GM18861 (cell line): Measurements from ENCODE around the gene CSGALNACT2.
A peak's percentile ranks its signal among the peaks of the same experiment; 100 is the strongest.
"Not testable (repeated sequence)": the region's sequence is repeated elsewhere in the genome, so short reads cannot be mapped to it uniquely, and the experiment has no call there.

Source experiments
- ATAC-seq: cut with Tn5 transposase; IDR thresholded peaks from one replicate; pipeline ENCODE4 v1.9.1; 2021; ENCODE audit not compliant: unreplicated experiment

Gene CSGALNACT2, protein sequence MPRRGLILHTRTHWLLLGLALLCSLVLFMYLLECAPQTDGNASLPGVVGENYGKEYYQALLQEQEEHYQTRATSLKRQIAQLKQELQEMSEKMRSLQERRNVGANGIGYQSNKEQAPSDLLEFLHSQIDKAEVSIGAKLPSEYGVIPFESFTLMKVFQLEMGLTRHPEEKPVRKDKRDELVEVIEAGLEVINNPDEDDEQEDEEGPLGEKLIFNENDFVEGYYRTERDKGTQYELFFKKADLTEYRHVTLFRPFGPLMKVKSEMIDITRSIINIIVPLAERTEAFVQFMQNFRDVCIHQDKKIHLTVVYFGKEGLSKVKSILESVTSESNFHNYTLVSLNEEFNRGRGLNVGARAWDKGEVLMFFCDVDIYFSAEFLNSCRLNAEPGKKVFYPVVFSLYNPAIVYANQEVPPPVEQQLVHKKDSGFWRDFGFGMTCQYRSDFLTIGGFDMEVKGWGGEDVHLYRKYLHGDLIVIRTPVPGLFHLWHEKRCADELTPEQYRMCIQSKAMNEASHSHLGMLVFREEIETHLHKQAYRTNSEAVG

DNA sequence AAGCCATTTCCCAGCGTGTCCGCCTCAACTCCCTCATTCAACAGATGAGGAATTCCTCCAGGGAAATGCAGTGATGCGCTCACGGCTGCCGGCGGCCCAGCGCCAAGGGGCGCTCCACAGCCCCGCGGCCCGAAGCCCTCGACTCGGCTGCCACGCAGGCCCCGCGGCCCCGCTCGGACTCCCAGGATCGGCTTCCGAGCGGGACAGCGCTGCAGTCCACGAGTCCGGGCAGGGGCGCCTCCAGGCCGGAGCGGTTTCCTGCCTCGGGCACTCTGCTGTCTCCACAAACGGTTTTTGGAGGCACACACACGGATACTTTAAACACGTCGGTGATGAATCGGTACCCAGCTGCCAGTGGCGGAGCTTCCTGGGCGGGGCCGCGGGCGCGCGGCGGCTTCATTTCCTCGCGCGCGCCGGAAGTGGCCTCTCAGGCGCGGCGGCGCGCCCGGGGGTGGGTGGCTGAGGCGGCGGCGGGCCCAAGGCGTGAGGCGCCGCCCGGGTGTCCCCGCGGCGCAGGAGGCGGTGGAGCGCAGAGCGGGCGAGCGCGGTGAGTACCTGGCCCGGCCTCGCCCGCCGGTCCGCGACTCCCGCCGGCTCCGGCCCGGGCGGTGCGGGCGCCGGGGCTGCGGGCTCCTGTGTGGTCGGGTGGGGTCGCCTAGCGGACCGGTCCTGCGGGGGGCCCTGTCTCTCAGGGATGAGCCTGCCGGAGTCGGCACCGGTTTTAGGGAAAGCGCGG lies at the start of gene CSGALNACT2:
Gene CSGALNACT2 (plus strand): TSS at position 425 of the 736 bp plus-strand sequence. CDS start 16,705 bp downstream, outside the sequence.
- ATAC-seq = peak; percentile 50

DNA sequence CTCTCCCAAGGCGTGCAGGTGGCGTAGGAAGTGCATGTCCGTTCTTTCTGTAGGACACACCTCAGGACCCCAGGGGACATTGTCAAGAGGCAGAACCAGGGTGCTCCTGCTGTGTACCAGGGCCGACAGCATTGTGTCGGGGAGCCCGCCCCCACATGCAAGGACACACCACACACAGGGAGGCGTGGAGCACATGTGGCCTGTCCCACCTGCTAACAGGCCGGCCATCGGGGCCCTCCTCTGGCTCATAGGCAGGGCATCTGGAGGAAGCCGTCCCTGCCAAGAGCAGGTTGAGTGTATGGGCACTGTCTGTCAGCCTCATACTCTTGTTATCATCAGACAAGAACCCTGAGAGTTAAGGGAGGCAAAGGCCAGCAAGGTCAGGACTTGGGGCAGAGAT lies 48.7 kb upstream of the CSGALNACT2 start:
- no peak for ATAC-seq

DNA sequence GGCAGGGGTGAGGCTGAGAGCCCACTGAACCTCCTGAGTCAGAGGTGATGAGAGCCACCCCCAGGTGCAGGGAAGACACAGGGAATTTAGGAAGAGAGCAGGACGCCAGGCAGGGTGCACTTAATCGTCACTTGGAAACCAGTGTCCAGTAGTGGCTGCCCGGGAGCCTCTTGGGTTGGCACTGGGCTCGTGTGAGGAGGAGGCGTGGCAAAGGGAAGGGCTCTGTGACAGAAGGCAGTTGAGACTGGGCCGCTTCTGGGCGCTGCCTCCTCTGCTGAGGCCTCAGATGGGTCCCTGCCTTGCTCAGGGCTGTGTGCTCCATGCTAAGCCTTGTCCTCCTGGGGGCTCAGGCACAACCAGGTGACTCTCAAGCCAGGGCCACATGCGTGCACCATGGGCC lies 48.1 kb upstream of the CSGALNACT2 start:
- no peak for ATAC-seq

DNA sequence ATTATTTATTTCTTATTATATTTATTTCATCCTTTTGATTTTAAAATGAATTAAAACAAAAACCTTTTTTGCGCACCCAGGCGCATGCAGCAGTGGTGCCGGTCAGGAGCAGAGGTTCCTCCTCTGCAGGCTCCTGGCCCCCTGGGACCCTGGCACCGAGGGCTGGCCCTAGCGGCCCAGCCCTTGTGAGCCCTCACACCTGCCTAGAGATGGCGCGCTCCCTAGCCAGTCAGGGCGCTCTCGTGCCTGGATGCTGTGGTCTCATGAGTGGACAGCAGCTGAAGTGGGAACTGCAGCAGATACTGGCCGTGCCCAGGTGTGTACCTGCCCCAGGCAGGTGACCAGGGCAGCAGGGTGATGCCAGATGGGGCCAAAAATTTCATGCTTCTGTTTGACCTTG lies 47.6 kb upstream of the CSGALNACT2 start:
- no peak for ATAC-seq

DNA sequence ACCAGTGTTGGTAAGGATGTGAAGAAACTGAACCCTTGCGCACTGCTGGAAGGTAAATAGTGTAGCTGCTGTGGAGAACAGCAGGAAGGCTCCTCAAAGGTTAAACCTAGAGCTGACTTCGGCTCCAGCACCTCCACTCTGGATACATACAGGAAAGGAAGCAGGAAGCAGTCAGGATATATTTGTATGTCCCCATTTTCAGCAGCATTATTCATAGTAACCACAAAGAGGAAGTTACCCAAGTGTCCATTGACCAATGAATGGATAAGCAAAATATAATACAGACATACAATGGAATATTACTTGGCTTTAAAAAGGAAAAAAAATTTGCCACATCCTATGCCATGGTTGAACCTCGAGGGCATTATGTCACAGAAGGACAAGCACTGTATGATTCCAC lies 46.4 kb upstream of the CSGALNACT2 start:
- ATAC-seq = no peak

DNA sequence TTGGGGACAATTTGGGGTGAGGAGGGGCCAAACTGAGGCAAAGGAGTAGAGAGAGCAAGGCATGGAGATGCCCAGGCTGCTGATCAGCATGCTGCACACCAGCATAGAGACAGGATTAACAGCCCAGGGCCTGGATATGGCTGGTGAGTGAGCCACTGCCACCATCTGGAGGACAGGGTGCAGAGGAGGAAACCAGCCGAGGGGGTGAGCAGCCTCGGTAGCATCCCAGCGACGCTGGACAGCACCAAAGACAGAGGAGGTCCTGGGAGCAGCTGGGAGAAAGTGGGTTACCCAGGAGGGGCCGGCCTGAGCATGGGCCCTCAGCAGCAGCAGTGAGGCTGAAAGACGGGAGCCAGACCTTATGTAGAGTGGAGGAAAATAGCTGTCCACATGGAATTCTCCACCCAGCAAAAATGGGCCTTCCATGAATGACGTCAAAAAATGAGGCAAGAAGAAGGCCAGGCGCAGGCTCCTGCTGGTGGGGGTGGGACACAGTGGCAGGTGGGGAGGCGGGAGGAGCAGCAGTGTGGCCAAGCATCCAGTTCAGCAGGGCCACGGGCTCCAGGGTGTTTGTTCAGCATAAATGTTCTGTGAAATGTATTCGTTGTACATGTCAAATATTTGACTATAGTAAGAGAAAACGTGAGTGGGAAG lies 44.7 kb upstream of the CSGALNACT2 start:
- ATAC-seq = no peak

DNA sequence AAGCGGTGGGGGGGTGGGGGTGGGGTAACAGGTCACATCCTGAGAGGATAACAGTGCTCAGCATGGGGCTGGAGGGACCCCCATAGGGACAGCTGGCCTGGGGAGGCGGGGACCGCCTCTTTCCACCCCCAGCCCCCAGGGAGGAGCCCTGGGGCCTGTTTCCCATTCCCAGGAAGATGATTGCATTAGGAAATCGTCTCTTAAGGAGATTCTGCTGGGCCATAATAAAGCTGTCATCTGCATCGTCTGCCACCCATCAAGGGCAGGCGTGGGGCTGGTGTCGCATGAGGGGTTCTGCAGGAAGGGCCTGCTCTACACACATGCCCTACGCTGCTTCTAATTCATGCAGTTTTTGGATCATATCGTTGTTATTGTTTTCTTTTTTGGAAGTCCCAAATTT lies 44.2 kb upstream of the CSGALNACT2 start:
- ATAC-seq = no peak

DNA sequence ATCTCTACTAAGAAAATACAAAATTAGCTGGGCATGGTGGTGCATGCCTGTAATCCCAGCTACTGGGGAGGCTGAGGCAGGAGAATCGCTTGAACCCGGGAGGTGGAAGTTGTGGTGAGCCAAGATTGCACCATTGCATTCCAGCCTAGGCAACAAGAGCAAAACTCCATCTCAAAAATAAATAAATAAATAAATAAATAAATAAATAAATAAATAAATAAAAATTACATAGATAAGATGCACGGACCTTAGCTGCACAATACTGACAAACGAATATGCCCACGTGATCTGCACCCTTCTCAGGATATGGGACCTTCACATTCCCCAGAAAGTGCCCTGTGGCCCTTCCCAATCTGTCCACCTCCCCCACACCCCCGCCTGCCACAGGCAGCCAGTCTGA lies 38.9 kb upstream of the CSGALNACT2 start:
- ATAC-seq = not testable (repeated sequence)

DNA sequence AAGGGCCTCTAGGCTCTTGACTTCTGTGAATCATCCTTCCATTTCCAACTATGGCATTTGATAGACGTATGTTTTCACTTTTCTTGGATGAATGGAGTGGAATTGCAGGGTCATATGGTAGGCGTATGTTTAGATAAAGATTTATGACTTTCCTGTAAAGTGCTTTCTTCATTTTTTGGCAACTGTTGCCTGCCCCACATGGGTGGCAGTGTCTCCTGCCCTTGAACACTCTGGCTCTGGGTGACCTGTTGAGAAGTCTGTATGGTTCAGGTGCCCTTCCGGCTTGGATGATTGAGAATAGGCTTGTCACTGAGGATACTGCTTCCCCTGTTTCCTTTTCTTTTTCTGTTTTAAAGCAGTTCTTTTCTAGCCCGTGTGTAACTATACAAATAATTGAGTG lies 38.3 kb upstream of the CSGALNACT2 start:
- ATAC-seq = no peak

DNA sequence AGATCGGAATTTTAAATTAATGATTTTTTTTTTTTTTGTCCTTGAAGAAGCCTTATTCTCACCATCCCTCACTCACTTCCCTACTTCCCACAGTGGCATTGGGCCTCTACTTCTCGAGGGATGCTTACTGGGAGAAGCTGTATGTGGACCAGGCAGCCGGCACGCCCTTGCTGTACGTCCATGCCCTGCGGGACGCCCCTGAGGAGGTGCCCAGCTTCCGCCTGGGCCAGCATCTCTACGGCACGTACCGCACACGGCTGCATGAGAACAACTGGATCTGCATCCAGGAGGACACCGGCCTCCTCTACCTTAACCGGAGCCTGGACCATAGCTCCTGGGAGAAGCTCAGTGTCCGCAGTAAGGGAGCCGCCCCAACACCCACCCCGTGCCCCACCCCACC lies 37.9 kb upstream of the CSGALNACT2 start:
- ATAC-seq = no peak

DNA sequence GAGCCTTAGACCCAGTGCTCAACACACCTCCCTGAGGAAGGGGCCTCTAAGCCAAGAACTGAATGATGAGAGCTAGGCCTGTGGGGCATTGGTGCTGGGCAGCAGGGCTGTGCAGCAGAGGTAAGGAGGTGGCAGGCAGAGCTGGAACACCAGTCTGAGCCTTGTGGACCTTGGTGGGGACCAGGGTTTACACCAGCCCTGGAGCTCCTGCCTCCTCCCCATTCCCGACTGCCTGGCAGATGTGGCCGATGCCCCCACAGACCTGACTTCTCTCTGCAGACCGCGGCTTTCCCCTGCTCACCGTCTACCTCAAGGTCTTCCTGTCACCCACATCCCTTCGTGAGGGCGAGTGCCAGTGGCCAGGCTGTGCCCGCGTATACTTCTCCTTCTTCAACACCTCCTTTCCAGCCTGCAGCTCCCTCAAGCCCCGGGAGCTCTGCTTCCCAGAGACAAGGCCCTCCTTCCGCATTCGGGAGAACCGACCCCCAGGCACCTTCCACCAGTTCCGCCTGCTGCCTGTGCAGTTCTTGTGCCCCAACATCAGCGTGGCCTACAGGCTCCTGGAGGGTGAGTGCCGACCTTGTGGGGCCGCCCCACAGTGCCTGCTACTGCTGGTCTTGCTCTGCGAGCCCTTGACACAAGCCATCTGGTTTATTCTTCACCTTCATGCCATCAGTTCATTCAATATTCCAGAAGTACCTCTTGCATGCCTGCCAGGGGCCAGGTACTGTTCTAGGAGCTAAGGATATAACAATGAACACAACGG lies 36.0 kb upstream of the CSGALNACT2 start:
- no peak for ATAC-seq

DNA sequence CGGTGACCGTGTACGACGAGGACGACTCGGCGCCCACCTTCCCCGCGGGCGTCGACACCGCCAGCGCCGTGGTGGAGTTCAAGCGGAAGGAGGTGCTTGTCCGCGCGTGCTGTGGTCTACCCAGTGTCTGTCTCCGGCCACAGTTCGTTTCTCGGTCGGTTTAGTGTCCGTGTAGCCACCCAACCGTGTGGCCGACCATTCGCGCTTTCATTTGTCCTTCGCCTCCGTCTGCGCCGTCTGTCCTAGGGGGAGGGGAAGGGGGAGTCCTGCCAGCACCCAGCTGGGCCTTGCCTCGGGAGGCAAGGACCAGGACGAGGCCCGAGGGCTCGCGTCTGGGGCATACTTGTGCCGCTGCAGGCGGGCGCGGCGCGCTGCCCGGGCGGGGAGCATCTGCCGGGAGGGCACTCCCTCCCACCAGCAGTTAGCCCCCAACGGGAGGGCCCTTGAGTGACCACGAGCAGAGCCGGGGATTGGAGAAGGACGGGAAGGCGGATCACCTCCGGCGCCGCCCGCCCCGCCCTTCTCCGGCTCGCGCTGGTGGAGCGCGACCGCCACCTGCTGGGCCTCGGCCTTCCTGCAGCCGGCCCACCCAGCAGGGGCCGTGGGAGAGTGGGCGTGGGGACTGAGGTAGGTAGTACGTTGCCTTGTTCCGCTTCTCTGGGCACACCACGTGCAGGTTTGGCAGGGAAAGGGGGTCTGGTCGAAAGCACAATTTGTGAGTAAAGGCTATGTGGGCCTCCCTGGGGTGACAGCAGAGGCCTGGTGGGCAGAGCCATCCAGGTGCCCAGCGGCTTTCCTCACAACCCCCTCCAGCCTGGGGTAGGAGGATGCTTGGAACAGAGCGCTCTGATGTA lies 32.9 kb upstream of the CSGALNACT2 start:
- ATAC-seq = peak; percentile 83

DNA sequence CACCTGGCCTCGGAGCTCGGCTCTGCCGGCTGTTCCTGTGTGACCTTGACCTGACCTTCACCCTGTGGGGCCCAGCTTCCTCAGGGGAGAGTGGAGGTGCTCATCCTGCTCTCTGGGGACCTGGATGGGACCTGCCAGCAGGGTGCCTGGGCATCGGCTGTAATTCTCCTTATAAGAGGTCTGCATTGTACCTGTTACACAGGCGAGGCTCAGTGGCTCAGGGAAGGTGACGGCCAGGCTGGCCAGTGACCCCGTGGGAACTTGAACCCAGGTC lies 32.4 kb upstream of the CSGALNACT2 start:
- no peak for ATAC-seq

DNA sequence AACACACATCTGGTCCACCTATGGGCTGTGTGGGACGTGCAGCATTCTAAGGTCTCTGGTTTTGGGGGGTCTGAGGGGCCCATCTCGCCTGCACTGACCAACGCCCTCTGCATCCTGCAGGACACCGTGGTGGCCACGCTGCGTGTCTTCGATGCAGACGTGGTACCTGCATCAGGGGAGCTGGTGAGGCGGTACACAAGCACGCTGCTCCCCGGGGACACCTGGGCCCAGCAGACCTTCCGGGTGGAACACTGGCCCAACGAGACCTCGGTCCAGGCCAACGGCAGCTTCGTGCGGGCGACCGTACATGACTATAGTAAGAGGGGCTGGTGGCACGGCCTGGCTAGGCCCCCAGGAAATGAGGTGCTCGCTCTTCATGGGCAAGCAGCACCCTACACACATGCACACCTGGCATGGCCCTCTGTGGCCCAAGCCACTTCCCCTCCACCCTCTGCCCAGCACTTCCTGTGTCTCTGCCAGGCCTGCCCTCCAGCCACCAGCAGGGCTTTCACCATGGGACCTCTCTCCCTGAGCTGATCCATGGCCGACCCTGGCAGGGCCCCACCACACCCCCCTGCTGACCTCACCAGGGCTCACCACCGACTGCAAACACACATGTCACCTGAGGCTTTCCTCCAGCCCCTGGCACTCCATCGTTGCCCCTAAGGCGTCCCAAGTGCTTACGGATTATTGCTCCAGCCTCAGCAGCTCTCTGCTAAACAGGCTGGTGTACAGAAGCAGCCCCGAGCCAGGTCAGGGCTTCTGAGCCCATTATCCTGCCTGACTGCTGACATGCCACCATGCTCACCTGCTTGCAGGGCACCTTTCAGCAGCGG lies 31.8 kb upstream of the CSGALNACT2 start:
- ATAC-seq = no peak

DNA sequence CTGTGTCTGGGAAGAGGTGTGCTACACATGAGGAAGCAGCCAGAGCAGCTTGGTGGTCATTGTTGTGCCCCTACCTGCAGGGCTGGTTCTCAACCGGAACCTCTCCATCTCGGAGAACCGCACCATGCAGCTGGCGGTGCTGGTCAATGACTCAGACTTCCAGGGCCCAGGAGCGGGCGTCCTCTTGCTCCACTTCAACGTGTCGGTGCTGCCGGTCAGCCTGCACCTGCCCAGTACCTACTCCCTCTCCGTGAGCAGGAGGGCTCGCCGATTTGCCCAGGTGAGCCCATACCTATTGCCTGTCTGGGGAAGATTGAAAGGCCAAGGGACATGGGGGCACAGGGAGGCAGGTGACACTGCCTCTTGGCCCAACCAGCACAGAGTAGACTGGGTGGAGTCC lies 29.3 kb upstream of the CSGALNACT2 start:
- no peak for ATAC-seq

DNA sequence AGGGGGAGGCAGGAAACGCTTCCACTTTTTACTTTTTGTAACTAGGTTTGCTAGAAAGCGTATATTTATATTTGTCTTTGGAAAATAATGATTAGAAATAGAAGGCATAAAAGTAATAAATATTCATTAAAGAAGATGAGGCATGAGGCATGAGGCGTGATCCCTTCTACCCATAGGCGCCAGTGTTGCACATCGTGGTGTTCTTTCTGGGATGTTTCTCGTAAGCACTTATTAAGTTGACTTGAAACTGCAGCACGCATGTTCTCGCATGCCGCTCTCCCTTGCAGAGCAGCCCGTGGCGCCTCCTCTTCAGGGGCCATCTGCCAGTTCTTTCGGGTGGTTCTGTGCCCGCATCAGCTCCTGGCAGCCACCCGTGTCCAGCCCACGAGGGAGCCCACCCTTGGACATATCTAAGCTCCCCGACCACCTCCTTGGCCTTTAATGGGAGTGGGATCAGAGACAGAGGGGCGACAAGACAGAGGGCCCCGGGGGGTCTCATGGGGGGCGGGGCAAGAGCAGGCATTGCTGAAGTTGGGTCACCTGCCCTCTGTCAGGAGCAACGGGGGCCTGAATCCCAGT lies 28.5 kb upstream of the CSGALNACT2 start:
- ATAC-seq = no peak

DNA sequence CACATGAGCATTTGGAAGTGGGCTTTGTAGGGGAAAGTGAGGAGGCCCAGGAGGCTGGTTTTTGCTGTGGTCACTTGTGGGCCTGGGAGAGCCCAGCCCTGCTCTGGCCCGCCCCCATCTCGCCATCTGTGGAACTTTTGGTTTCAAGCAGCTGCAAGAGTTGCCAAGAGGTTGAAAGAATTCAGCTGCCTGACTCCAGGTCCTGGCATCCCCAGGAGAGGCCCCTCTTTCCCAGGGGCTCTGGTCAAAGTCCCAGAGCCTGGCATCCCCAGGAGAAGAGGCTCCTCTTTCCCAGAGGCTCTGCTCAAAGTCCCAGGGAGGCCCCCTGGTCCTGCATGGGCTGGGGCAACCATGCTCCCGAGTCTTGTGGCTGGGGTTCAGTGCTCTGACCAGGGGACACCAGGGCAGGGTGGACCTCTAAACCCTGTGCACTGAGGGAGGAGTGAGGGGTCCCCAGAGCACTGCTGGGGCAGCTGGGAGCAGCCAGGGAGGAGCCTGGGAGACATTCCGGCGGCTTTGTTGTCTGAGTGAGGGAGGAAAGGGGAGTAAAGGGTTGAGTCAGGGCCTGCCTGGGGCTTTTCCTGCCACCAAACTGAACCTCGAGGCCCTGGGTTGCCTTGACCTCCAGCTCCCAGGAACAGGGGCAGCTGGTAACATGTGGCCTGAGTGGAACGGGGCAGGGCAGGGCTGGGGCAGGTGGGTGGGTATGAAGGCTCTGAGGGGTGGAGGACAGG lies 27.7 kb upstream of the CSGALNACT2 start:
- ATAC-seq = peak; percentile 45

DNA sequence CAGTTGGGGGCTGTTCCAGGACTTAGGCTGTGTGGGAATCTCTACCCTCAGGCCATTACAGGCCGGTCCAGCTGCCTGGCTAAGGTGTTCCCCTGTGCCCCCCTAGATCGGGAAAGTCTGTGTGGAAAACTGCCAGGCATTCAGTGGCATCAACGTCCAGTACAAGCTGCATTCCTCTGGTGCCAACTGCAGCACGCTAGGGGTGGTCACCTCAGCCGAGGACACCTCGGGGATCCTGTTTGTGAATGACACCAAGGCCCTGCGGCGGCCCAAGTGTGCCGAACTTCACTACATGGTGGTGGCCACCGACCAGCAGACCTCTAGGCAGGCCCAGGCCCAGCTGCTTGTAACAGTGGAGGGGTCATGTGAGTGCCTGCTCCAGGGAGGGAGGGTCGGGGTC lies 27.1 kb upstream of the CSGALNACT2 start:
- ATAC-seq = no peak
